Measurements from ENCODE around the gene TPCN1. TPM values are rescaled to one million over a fixed set of nuclear protein-coding genes. Genes with fewer than 3 reads are reported as not detected.

Gene TPCN1
- total RNA-seq, 1 experiment from 2014 or later = 42.7 TPM

GRCh38 chr12:113297214-113297587 is 75.9 kb downstream of the TPCN1 start:
- Histone ChIP-seq H3K36me3 (ENCODE audit: low read depth) (no peaks in the 10 kb centered on the region), H3K9me2 (ENCODE audit: insufficient read depth) (no peaks in the 10 kb centered on the region)
- CTCF ChIA-PET = no interaction called here

GRCh38 chr12:113297621-113298471 is 76.6 kb downstream of the TPCN1 start:
- ChIA-PET CTCF (interaction anchor here (0.5 kb wide), 1 partner anchor 101 kb away, joined by 3 read pairs; no protein-coding TSS in a partner anchor), POLR2A (ENCODE audit: unreplicated experiment) (interaction anchor here (0.6 kb wide), 1 partner anchor 25 kb away, joined by 8 read pairs; no protein-coding TSS in a partner anchor)
- TF ChIP-seq EZH2 (IDR thresholded peaks at IDR 0.05; ENCODE audit: low read depth) (no peak), CTCF (conservative IDR thresholded peaks at IDR 0.05) (no peak)
- Histone ChIP-seq H3K4me2 (no peak overlapping the region), H3K36me3 (ENCODE audit: low read depth) (no peaks in the 10 kb centered on the region), H3K4me3 (no peak overlapping the region), H3K27me3 (ENCODE audit: insufficient read depth, low read depth) (no peaks in the 10 kb centered on the region), H3K4me1 (replicated peaks; ENCODE audit: insufficient read depth) (peaks cover 19% of the 10 kb centered on the region), H4K20me1 (ENCODE audit: insufficient read depth) (no peaks in the 10 kb centered on the region), H3K9me2 (ENCODE audit: insufficient read depth) (no peaks in the 10 kb centered on the region), H3K9me3 (ENCODE audit: insufficient read depth, low read depth) (no peaks in the 10 kb centered on the region), H3K79me2 (ENCODE audit: low read depth) (no peaks in the 10 kb centered on the region), H3F3A (ENCODE audit: insufficient read depth, low read depth) (peaks cover 22% of the 10 kb centered on the region), H3K27ac (no peak overlapping the region), H2AFZ (no peak overlapping the region)
- BruUV-seq (replicated peaks) = no TSS peak
- intact Hi-C loops (cut with micrococcal nuclease; ENCODE audit: unreplicated experiment) = loop anchor here (2.0 kb wide), 1 partner anchor 101 kb away; no protein-coding TSS in a partner anchor
- no peak for DNase-seq

More at GRCh38 chr12:113297214-113297587, 75.9 kb downstream of the TPCN1 start:
- H3K4me2 ChIP-seq = no peak overlapping the region
- no peak for TF ChIP-seq CTCF (conservative IDR thresholded peaks at IDR 0.05)
- no peak for TF ChIP-seq EZH2 (IDR thresholded peaks at IDR 0.05; ENCODE audit: low read depth)
- peaks cover 22% of the 10 kb centered on the region for H3F3A ChIP-seq (ENCODE audit: insufficient read depth, low read depth)
- H3K4me3 ChIP-seq = no peak overlapping the region
- BruUV-seq (replicated peaks) = no TSS peak
- intact Hi-C loops (cut with micrococcal nuclease; ENCODE audit: unreplicated experiment) = no loop called here
- no peak overlapping the region for H2AFZ ChIP-seq
- POLR2A ChIA-PET (ENCODE audit: unreplicated experiment) = no interaction called here
- no peaks in the 10 kb centered on the region for H3K79me2 ChIP-seq (ENCODE audit: low read depth)
- H4K20me1 ChIP-seq (ENCODE audit: insufficient read depth) = no peaks in the 10 kb centered on the region
- H3K4me1 ChIP-seq (replicated peaks; ENCODE audit: insufficient read depth) = peaks cover 19% of the 10 kb centered on the region
- DNase-seq = no peak
- H3K9me3 ChIP-seq (ENCODE audit: insufficient read depth, low read depth) = no peaks in the 10 kb centered on the region
- H3K27ac ChIP-seq = no peak overlapping the region
- no peaks in the 10 kb centered on the region for H3K27me3 ChIP-seq (ENCODE audit: insufficient read depth, low read depth)

- Histone ChIP-seq H3K4me2 (no peak overlapping the region), H3K4me3 (no peak overlapping the region), H3K9me3 (ENCODE audit: insufficient read depth, low read depth) (no peaks in the 10 kb centered on the region), H3K27me3 (ENCODE audit: insufficient read depth, low read depth) (no peaks in the 10 kb centered on the region), H3K9me2 (ENCODE audit: insufficient read depth) (no peaks in the 10 kb centered on the region), H4K20me1 (ENCODE audit: insufficient read depth) (no peaks in the 10 kb centered on the region), H3K27ac (no peak overlapping the region), H2AFZ (no peak overlapping the region), H3F3A (ENCODE audit: insufficient read depth, low read depth) (peaks cover 22% of the 10 kb centered on the region), H3K4me1 (replicated peaks; ENCODE audit: insufficient read depth) (peaks cover 19% of the 10 kb centered on the region), H3K36me3 (ENCODE audit: low read depth) (no peaks in the 10 kb centered on the region), H3K79me2 (ENCODE audit: low read depth) (no peaks in the 10 kb centered on the region)
- TF ChIP-seq CTCF (conservative IDR thresholded peaks at IDR 0.05) (no peak), EZH2 (IDR thresholded peaks at IDR 0.05; ENCODE audit: low read depth) (no peak)
- intact Hi-C loops (cut with micrococcal nuclease; ENCODE audit: unreplicated experiment) = loop anchor here (2.0 kb wide), 1 partner anchor 102 kb away; no protein-coding TSS in a partner anchor
- BruUV-seq (replicated peaks) = no TSS peak
- CTCF ChIA-PET = interaction anchor here (0.5 kb wide), 1 partner anchor 101 kb away, joined by 3 read pairs; no protein-coding TSS in a partner anchor
- no peak for DNase-seq
- POLR2A ChIA-PET (ENCODE audit: unreplicated experiment) = interaction anchor here (0.6 kb wide), 1 partner anchor 24 kb away, joined by 8 read pairs; no protein-coding TSS in a partner anchor
Measured at GRCh38 chr12:113298472-113298817, 77.2 kb downstream of the TPCN1 start.

Measured in PC-9 (cell line).